ENCODE data around the gene ZNF486.
"Not testable (repeated sequence)": the region's sequence is repeated elsewhere in the genome, so short reads cannot be mapped to it uniquely, and the experiment has no call there.

ZNF486 gene

GRCh38 chr19:20221605-20222004, 54.6 kb downstream of the ZNF486 start:
- H3K4me3 ChIP-seq (ENCODE audit: low read depth, low read length), result not testable (repeated sequence)

GRCh38 chr19:20233105-20233504, 66.1 kb downstream of the ZNF486 start:
- no peak overlapping the region for H3K4me3 ChIP-seq (ENCODE audit: low read depth, low read length)

- H3K4me3 ChIP-seq (ENCODE audit: low read depth, low read length), result no peak overlapping the region
These were observed 68.1 kb downstream of the ZNF486 start for GRCh38 chr19:20235156-20235555.

GRCh38 chr19:20237773-20238623, 71.0 kb downstream of the ZNF486 start:
- peak overlapping the region; percentile 67 for H3K4me3 ChIP-seq (ENCODE audit: low read depth, low read length)

- no peak overlapping the region for H3K4me3 ChIP-seq (ENCODE audit: low read depth, low read length)
These were observed 76.6 kb downstream of the ZNF486 start for GRCh38 chr19:20243629-20244028.

- H3K4me3 ChIP-seq (ENCODE audit: low read depth, low read length), result no peak overlapping the region
These were observed 77.3 kb downstream of the ZNF486 start for GRCh38 chr19:20244356-20244755.

- H3K4me3 ChIP-seq (ENCODE audit: low read depth, low read length), result no peak overlapping the region
These were observed 78.3 kb downstream of the ZNF486 start for GRCh38 chr19:20245309-20245708.

GRCh38 chr19:20247016-20247683, 80.1 kb downstream of the ZNF486 start:
- H3K4me3 ChIP-seq (ENCODE audit: low read depth, low read length), result no peak overlapping the region

- not testable (repeated sequence) for H3K4me3 ChIP-seq (ENCODE audit: low read depth, low read length)
These were observed 81.2 kb downstream of the ZNF486 start for GRCh38 chr19:20248258-20248657.

Measured in iPS-11a (cell line).